ENCODE measurements around the gene LAMP1. TPM values are rescaled to one million over a fixed set of nuclear protein-coding genes. Genes with fewer than 3 reads are reported as not detected.

Gene LAMP1
- total and polyA plus RNA-seq, 2 donors (not counting 1 experiment from before 2014, with no cell fraction given), result 52.1 to 96.1 TPM

- H3K9me3 Mint-ChIP-seq (ENCODE audit: insufficient read depth), result no peaks in the 10 kb centered on the region
These were observed 72.2 kb downstream of the LAMP1 start for GRCh38 chr13:113369189-113369588.

GRCh38 chr13:113369881-113370280, 72.8 kb downstream of the LAMP1 start:
- POLR2A ChIA-PET, result no interaction called here
- no peak for TF ChIP-seq EZH2 (IDR thresholded peaks at IDR 0.05; ENCODE audit: borderline replicate concordance, insufficient read depth, low read depth, low read length, poor library complexity, severe bottlenecking)
- no peak for TF ChIP-seq CTCF (IDR thresholded peaks at IDR 0.05)
- H3K27me3 Mint-ChIP-seq, result peaks cover 18% of the 10 kb centered on the region
- no peak overlapping the region for H2AFZ ChIP-seq (ENCODE audit: insufficient read depth, low read depth, low read length, poor library complexity, severe bottlenecking)
- no peak overlapping the region for H3K9ac ChIP-seq (ENCODE audit: low read length)
- peaks cover 0 to 12% (median 4%) of the 10 kb centered on the region in 4 experiments for H3K27me3 ChIP-seq (replicated peaks in 1 of 4; ENCODE audit: control extremely low read depth in 1 of 4, control insufficient read depth in 3 of 4, insufficient read depth in 4 of 4, low read length in 3 of 4)
- H3K4me2 ChIP-seq (replicated peaks; ENCODE audit: low read depth, low read length, poor library complexity, severe bottlenecking), result no peak overlapping the region
- H3K4me3 ChIP-seq (ENCODE audit: control extremely low read depth in 1 of 5, extremely low read depth in 1 of 5, insufficient read depth in 1 of 5, low read depth in 2 of 5, low read length in 4 of 5), result no peak overlapping the region
- CTCF ChIA-PET, result no interaction called here
- H3K27ac ChIP-seq (ENCODE audit: low read length in 2 of 2), result no peak overlapping the region
- no peaks in the 10 kb centered on the region for H3K79me2 ChIP-seq (ENCODE audit: control insufficient read depth, insufficient read depth, low read length)
- peaks cover 0 to 7% (median 0%) of the 10 kb centered on the region in 3 donors for H3K9me3 ChIP-seq (ENCODE audit: control extremely low read depth in 1 of 3, control insufficient read depth in 2 of 3, insufficient read depth in 1 of 3, low read length in 2 of 3)
- H3K4me1 Mint-ChIP-seq, result peaks cover 2% of the 10 kb centered on the region
- H4K20me1 ChIP-seq (ENCODE audit: control insufficient read depth, insufficient read depth, low read length, poor library complexity, severe bottlenecking), result no peaks in the 10 kb centered on the region
- no peak overlapping the region for H3K4me3 Mint-ChIP-seq
- H3K9me3 Mint-ChIP-seq (ENCODE audit: insufficient read depth), result no peaks in the 10 kb centered on the region
- H3K36me3 ChIP-seq (replicated peaks in 1 of 2; ENCODE audit: control extremely low read depth in 1 of 2, control insufficient read depth in 1 of 2, extremely low read depth in 1 of 2, insufficient read depth in 2 of 2, low read length in 1 of 2), result no peaks in the 10 kb centered on the region
- intact Hi-C loops (cut with micrococcal nuclease), result no loop called here
- no peak for ATAC-seq (ENCODE audit: low read depth)
- no peak overlapping the region for H3K27ac Mint-ChIP-seq
- 84% methylated on average over 7 of the region's 10 CpGs for WGBS (ENCODE audit: insufficient coverage)
- DNase-seq, result no peak
- no peaks in the 10 kb centered on the region for H3K4me1 ChIP-seq (ENCODE audit: control insufficient read depth in 2 of 2, insufficient read depth in 2 of 2, low read length in 2 of 2)

More at GRCh38 chr13:113369189-113369588, 72.2 kb downstream of the LAMP1 start:
- no peak for TF ChIP-seq CTCF (IDR thresholded peaks at IDR 0.05)
- TF ChIP-seq EZH2 (IDR thresholded peaks at IDR 0.05; ENCODE audit: borderline replicate concordance, insufficient read depth, low read depth, low read length, poor library complexity, severe bottlenecking), result no peak
- ATAC-seq (ENCODE audit: low read depth) (no peak), DNase-seq (no peak)
- Histone ChIP-seq H3K27me3 (replicated peaks in 1 of 4; ENCODE audit: control extremely low read depth in 1 of 4, control insufficient read depth in 3 of 4, insufficient read depth in 4 of 4, low read length in 3 of 4) (peaks cover 0 to 18% (median 6%) of the 10 kb centered on the region in 4 experiments), H3K9ac (ENCODE audit: low read length) (no peak overlapping the region), H3K9me3 (ENCODE audit: control extremely low read depth in 1 of 3, control insufficient read depth in 2 of 3, insufficient read depth in 1 of 3, low read length in 2 of 3) (peaks cover 0 to 11% (median 0%) of the 10 kb centered on the region in 3 donors), H4K20me1 (ENCODE audit: control insufficient read depth, insufficient read depth, low read length, poor library complexity, severe bottlenecking) (no peaks in the 10 kb centered on the region), H3K4me1 (ENCODE audit: control insufficient read depth in 2 of 2, insufficient read depth in 2 of 2, low read length in 2 of 2) (peaks cover 3 to 4% of the 10 kb centered on the region in 2 donors), H3K79me2 (ENCODE audit: control insufficient read depth, insufficient read depth, low read length) (no peaks in the 10 kb centered on the region), H3K36me3 (replicated peaks in 1 of 2; ENCODE audit: control extremely low read depth in 1 of 2, control insufficient read depth in 1 of 2, extremely low read depth in 1 of 2, insufficient read depth in 2 of 2, low read length in 1 of 2) (no peaks in the 10 kb centered on the region), H3K27ac (ENCODE audit: low read length in 2 of 2) (no peak overlapping the region), H3K4me2 (replicated peaks; ENCODE audit: low read depth, low read length, poor library complexity, severe bottlenecking) (no peak overlapping the region), H3K4me3 (ENCODE audit: control extremely low read depth in 1 of 5, extremely low read depth in 1 of 5, insufficient read depth in 1 of 5, low read depth in 2 of 5, low read length in 4 of 5) (no peak overlapping the region), H2AFZ (ENCODE audit: insufficient read depth, low read depth, low read length, poor library complexity, severe bottlenecking) (no peak overlapping the region)
- WGBS (ENCODE audit: insufficient coverage), result 92% methylated on average over 28 of the region's 29 CpGs
- POLR2A ChIA-PET, result no interaction called here
- no peak overlapping the region for H3K4me3 Mint-ChIP-seq
- H3K27me3 Mint-ChIP-seq, result peaks cover 14% of the 10 kb centered on the region
- intact Hi-C loops (cut with micrococcal nuclease), result no loop called here
- H3K27ac Mint-ChIP-seq, result no peak overlapping the region
- H3K4me1 Mint-ChIP-seq, result peaks cover 2% of the 10 kb centered on the region
- CTCF ChIA-PET, result no interaction called here
